Measurements from ENCODE around the gene MYRF. TPM values are rescaled to one million over a fixed set of nuclear protein-coding genes. Genes with fewer than 3 reads are reported as not detected.
A peak's percentile ranks its signal among the peaks of the same experiment; 100 is the strongest.

MYRF gene
- total and polyA plus RNA-seq, 2 of the 13 experiments (the other 11 are each of a cell fraction or from before 2014, with no cell fraction given), result 10.2 to 25.9 TPM

DNA sequence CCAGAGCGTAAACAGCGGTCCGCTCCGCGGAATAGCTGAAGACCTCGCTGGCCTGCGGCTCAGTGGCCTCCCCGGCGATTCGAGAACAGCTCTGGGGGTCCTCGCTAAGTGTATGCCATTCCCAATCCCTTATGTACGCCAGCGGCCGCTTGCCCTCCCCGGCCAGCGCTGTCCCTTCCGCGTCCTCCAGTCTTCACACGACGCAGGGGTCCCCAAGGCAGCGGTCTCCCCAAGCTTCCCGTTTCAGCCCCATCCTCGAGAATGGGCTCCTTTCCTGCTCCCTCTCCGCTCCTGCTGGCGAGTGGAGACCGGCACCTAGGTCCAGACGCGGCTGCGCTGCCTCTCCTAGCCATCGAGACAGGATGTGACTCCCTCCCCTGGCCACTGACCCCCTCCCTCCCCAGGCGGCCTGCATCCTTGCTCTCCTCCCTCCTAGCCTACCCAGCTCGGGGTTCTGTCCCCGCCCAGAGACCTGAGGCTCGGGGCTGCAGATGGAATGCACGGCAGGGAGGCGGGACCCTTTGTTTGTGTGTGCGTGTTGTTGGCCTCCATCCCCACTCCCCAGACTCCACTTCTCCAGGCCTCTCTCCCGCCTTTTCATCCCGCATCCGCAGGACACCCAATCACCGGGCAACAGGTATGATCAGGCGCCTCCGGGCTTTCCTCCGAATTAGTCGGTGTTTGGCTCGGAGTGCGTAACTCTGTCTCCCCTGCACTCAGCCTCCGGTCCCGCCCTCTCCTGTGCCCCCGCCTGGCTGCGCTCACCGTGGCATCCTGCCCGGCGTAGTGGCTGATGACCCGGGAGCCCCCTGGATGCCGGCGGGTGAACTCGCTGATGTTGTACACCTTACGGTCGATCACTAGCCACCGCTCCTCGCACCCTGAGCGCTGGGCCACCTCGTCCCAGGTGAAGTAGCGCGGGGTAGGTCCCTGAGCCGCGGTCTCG lies 63.6 kb downstream of the MYRF start (continued):
- TF ChIP-seq, protein P1, sequence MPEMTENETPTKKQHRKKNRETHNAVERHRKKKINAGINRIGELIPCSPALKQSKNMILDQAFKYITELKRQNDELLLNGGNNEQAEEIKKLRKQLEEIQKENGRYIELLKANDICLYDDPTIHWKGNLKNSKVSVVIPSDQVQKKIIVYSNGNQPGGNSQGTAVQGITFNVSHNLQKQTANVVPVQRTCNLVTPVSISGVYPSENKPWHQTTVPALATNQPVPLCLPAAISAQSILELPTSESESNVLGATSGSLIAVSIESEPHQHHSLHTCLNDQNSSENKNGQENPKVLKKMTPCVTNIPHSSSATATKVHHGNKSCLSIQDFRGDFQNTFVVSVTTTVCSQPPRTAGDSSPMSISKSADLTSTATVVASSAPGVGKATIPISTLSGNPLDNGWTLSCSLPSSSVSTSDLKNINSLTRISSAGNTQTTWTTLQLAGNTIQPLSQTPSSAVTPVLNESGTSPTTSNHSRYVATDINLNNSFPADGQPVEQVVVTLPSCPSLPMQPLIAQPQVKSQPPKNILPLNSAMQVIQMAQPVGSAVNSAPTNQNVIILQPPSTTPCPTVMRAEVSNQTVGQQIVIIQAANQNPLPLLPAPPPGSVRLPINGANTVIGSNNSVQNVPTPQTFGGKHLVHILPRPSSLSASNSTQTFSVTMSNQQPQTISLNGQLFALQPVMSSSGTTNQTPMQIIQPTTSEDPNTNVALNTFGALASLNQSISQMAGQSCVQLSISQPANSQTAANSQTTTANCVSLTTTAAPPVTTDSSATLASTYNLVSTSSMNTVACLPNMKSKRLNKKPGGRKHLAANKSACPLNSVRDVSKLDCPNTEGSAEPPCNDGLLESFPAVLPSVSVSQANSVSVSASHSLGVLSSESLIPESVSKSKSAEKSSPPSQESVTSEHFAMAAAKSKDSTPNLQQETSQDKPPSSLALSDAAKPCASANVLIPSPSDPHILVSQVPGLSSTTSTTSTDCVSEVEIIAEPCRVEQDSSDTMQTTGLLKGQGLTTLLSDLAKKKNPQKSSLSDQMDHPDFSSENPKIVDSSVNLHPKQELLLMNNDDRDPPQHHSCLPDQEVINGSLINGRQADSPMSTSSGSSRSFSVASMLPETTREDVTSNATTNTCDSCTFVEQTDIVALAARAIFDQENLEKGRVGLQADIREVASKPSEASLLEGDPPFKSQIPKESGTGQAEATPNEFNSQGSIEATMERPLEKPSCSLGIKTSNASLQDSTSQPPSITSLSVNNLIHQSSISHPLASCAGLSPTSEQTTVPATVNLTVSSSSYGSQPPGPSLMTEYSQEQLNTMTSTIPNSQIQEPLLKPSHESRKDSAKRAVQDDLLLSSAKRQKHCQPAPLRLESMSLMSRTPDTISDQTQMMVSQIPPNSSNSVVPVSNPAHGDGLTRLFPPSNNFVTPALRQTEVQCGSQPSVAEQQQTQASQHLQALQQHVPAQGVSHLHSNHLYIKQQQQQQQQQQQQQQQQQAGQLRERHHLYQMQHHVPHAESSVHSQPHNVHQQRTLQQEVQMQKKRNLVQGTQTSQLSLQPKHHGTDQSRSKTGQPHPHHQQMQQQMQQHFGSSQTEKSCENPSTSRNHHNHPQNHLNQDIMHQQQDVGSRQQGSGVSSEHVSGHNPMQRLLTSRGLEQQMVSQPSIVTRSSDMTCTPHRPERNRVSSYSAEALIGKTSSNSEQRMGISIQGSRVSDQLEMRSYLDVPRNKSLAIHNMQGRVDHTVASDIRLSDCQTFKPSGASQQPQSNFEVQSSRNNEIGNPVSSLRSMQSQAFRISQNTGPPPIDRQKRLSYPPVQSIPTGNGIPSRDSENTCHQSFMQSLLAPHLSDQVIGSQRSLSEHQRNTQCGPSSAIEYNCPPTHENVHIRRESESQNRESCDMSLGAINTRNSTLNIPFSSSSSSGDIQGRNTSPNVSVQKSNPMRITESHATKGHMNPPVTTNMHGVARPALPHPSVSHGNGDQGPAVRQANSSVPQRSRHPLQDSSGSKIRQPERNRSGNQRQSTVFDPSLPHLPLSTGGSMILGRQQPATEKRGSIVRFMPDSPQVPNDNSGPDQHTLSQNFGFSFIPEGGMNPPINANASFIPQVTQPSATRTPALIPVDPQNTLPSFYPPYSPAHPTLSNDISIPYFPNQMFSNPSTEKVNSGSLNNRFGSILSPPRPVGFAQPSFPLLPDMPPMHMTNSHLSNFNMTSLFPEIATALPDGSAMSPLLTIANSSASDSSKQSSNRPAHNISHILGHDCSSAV (CRISPR knock-in tag; IDR thresholded peaks at IDR 0.05; ENCODE audit: borderline replicate concordance), result no peak
- no peak for TF ChIP-seq FOXA3 (CRISPR knock-in tag; IDR thresholded peaks at IDR 0.05)
- TF ChIP-seq ZNF292 (CRISPR knock-in tag; IDR thresholded peaks at IDR 0.05; ENCODE audit: borderline replicate concordance, low read depth), result no peak
- TF ChIP-seq RFX3 (CRISPR knock-in tag; IDR thresholded peaks at IDR 0.05), result no peak
- TF ChIP-seq ZBTB3 (CRISPR knock-in tag; IDR thresholded peaks at IDR 0.05; ENCODE audit: borderline replicate concordance, low read depth), result no peak; the same call in 1 of the 2 replicates
- no peak for TF ChIP-seq MED13 (CRISPR knock-in tag; IDR thresholded peaks at IDR 0.05)
- 0 out of 2 replicates have a peak, but pooled peaks have one; percentile 19 for TF ChIP-seq ZNF33A (CRISPR knock-in tag; IDR thresholded peaks at IDR 0.05; ENCODE audit: borderline replicate concordance)
- TF ChIP-seq FOXK2 (IDR thresholded peaks at IDR 0.05), result no peak
- TF ChIP-seq, protein P2, sequence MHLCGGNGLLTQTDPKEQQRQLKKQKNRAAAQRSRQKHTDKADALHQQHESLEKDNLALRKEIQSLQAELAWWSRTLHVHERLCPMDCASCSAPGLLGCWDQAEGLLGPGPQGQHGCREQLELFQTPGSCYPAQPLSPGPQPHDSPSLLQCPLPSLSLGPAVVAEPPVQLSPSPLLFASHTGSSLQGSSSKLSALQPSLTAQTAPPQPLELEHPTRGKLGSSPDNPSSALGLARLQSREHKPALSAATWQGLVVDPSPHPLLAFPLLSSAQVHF (CRISPR knock-in tag; IDR thresholded peaks at IDR 0.05), result peak; percentile 30
- TF ChIP-seq, protein P3, sequence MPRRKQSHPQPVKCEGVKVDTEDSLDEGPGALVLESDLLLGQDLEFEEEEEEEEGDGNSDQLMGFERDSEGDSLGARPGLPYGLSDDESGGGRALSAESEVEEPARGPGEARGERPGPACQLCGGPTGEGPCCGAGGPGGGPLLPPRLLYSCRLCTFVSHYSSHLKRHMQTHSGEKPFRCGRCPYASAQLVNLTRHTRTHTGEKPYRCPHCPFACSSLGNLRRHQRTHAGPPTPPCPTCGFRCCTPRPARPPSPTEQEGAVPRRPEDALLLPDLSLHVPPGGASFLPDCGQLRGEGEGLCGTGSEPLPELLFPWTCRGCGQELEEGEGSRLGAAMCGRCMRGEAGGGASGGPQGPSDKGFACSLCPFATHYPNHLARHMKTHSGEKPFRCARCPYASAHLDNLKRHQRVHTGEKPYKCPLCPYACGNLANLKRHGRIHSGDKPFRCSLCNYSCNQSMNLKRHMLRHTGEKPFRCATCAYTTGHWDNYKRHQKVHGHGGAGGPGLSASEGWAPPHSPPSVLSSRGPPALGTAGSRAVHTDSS (CRISPR knock-in tag; conservative IDR thresholded peaks at IDR 0.05), result no peak
- TF ChIP-seq, protein P4, sequence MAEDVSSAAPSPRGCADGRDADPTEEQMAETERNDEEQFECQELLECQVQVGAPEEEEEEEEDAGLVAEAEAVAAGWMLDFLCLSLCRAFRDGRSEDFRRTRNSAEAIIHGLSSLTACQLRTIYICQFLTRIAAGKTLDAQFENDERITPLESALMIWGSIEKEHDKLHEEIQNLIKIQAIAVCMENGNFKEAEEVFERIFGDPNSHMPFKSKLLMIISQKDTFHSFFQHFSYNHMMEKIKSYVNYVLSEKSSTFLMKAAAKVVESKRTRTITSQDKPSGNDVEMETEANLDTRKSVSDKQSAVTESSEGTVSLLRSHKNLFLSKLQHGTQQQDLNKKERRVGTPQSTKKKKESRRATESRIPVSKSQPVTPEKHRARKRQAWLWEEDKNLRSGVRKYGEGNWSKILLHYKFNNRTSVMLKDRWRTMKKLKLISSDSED (CRISPR knock-in tag; IDR thresholded peaks at IDR 0.05), result no peak
- TF ChIP-seq CBFB (CRISPR knock-in tag; IDR thresholded peaks at IDR 0.05), result no peak
- TF ChIP-seq GATA4 (IDR thresholded peaks at IDR 0.05; ENCODE audit: borderline replicate concordance, low read depth), result no peak
- TF ChIP-seq ZNF616 (CRISPR knock-in tag; IDR thresholded peaks at IDR 0.05; ENCODE audit: low read depth), result no peak; the same call in 1 of the 2 replicates
- TF ChIP-seq ZBTB7B (CRISPR knock-in tag; IDR thresholded peaks at IDR 0.05), result no peak
- TF ChIP-seq, protein P5, sequence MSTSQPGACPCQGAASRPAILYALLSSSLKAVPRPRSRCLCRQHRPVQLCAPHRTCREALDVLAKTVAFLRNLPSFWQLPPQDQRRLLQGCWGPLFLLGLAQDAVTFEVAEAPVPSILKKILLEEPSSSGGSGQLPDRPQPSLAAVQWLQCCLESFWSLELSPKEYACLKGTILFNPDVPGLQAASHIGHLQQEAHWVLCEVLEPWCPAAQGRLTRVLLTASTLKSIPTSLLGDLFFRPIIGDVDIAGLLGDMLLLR (CRISPR knock-in tag; IDR thresholded peaks at IDR 0.05), result 0 out of 2 replicates have a peak, but pooled peaks have one; percentile 37

Data from HepG2 (cell line).